Measurements from ENCODE around the gene GALNT14. TPM values are rescaled to one million over a fixed set of nuclear protein-coding genes. Genes with fewer than 3 reads are reported as not detected.

The GALNT14 gene
- total and polyA plus RNA-seq, 2 of the 8 experiments (the other 6 are each of a cell fraction or from before 2014, with no cell fraction given) = 13.0 to 13.7 TPM

DNA sequence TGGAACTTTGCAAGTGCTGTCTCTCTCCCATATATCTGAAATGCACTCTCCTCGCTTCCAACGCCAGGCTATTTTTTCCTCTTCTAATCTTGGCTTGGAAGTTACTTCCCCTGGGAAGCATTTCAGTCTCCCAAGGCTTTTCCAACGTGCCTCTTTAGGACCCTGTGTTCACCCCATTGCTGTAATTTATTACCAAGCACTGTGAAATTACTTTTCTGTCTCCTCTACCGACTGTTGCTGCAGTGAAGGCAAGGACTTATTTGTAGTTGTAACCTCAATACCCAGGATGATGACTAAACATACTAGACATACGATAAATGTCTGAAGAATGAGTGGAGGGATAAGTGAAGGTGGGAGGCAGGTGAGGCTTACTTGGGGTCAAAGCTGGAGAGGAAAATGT is 163.7 kb downstream of the GALNT14 start:
- no peaks in the 10 kb centered on the region for H3K36me3 ChIP-seq (ENCODE audit: control insufficient read depth in 2 of 4, insufficient read depth in 4 of 4, low read length in 3 of 4)
- no peak overlapping the region for H2BK120ac ChIP-seq (replicated peaks; ENCODE audit: low read depth, low read length)
- H2AFZ ChIP-seq (ENCODE audit: low read length) = no peak overlapping the region
- H3K79me2 ChIP-seq (ENCODE audit: control insufficient read depth in 1 of 2, insufficient read depth in 2 of 2, low read length in 2 of 2) = no peaks in the 10 kb centered on the region
- H3K4me3 ChIP-seq (ENCODE audit: extremely low read depth in 1 of 4, insufficient read depth in 2 of 4, low read depth in 3 of 4, low read length in 4 of 4) = no peak overlapping the region
- H3K23ac ChIP-seq (ENCODE audit: insufficient read length) = no peak overlapping the region
- H3K9me3 ChIP-seq (ENCODE audit: insufficient read depth in 2 of 2, low read depth in 1 of 2, low read length in 1 of 2) = peaks cover 5 to 8% of the 10 kb centered on the region in 2 experiments; a peak in 3 of 4 replicates
- H2BK5ac ChIP-seq (ENCODE audit: low read depth, low read length) = no peak overlapping the region
- no peaks in the 10 kb centered on the region for H3K4me1 ChIP-seq (replicated peaks in 1 of 4; ENCODE audit: control insufficient read depth in 3 of 4, insufficient read depth in 4 of 4, low read length in 3 of 4)
- H3K4ac ChIP-seq (replicated peaks; ENCODE audit: insufficient read length, low read depth, low read length) = no peak overlapping the region
- no peak for FAIRE-seq
- no peak overlapping the region for H3K14ac ChIP-seq (ENCODE audit: insufficient read length)
- no peak overlapping the region for H4K5ac ChIP-seq (ENCODE audit: insufficient read length, low read depth, low read length)
- no peaks in the 10 kb centered on the region; the same call in 1 of the 2 replicates for H3K79me1 ChIP-seq (ENCODE audit: low read depth, low read length)
- H3K56ac ChIP-seq (replicated peaks; ENCODE audit: insufficient read length, low read depth, low read length) = no peak overlapping the region
- no peak overlapping the region for H3K27ac ChIP-seq (ENCODE audit: low read depth, low read length)
- no peak overlapping the region for H3K9ac ChIP-seq (replicated peaks in 1 of 4; ENCODE audit: extremely low read depth in 1 of 4, low read depth in 3 of 4, low read length in 3 of 4)
- no peak for DNase-seq (ENCODE audit: low read depth in 1 of 2, low spot score in 2 of 2)
- H3K27me3 ChIP-seq (replicated peaks in 1 of 4; ENCODE audit: control insufficient read depth in 3 of 4, extremely low read depth in 1 of 4, insufficient read depth in 3 of 4, low read length in 3 of 4) = no peaks in the 10 kb centered on the region
- H2BK12ac ChIP-seq (ENCODE audit: low read depth, low read length) = no peak overlapping the region
- no peak overlapping the region for H3K4me2 ChIP-seq (ENCODE audit: insufficient read depth in 1 of 2, low read depth in 2 of 2, low read length in 2 of 2)
- H2BK15ac ChIP-seq (ENCODE audit: low read length) = no peak overlapping the region
- H4K91ac ChIP-seq (replicated peaks; ENCODE audit: insufficient read length, low read length) = no peak overlapping the region
- TF ChIP-seq BRCA1 (IDR thresholded peaks at IDR 0.05; ENCODE audit: low read depth, low read length) (no peak), PHF8 (conservative IDR thresholded peaks at IDR 0.05; ENCODE audit: low read depth, low read length) (no peak), FOSL1 (IDR thresholded peaks at IDR 0.05; ENCODE audit: insufficient read depth, low read depth, low read length) (no peak), SIN3A (conservative IDR thresholded peaks at IDR 0.05 in 1 of 2, IDR thresholded peaks at IDR 0.05 in 1 of 2; ENCODE audit: low read depth in 1 of 2, low read length in 2 of 2) (no peak), SRF (IDR thresholded peaks at IDR 0.05; ENCODE audit: low read depth, low read length) (no peak), GTF2F1 (IDR thresholded peaks at IDR 0.05; ENCODE audit: borderline replicate concordance, low read depth, low read length) (no peak), TEAD4 (IDR thresholded peaks at IDR 0.05; ENCODE audit: low read depth, low read length) (no peak), TAF7 (optimal IDR thresholded peaks at IDR 0.05; ENCODE audit: borderline replicate concordance, low read depth, low read length) (no peak)
- no peak overlapping the region for H3K18ac ChIP-seq (ENCODE audit: extremely low read depth, low read length)
- CTCF ChIA-PET (ENCODE audit: partially characterized antibody) = interaction anchor here (0.7 to 1.7 kb wide), 2 partner anchors 58 to 263 kb away, joined by 3 to 5 read pairs; no protein-coding TSS in a partner anchor
- no peak overlapping the region for H2AK5ac ChIP-seq (ENCODE audit: low read depth, low read length)
- no peaks in the 10 kb centered on the region for H4K20me1 ChIP-seq (replicated peaks in 1 of 2; ENCODE audit: control insufficient read depth in 1 of 2, insufficient read depth in 2 of 2, low read length in 2 of 2)
- POLR2A ChIA-PET (ENCODE audit: partially characterized antibody) = no interaction called here
- no peak overlapping the region for H2BK20ac ChIP-seq (ENCODE audit: low read length)
- no peaks in the 10 kb centered on the region for H3K23me2 ChIP-seq (ENCODE audit: low read depth, low read length)
- no peak overlapping the region for H4K8ac ChIP-seq (ENCODE audit: extremely low read depth, insufficient read depth, low read length)
- WGBS, 2 experiments (ENCODE audit: extremely low coverage in 1 of 2, insufficient coverage in 1 of 2, insufficient read length in 1 of 2, insufficient replicate concordance in 2 of 2, low coverage in 1 of 2, low lambda C conversion rate in 2 of 2, missing lambda C conversion rate in 1 of 2) = 89% methylated on average over 5 of the region's 5 CpGs; no CpG with 5 or more reads in 1 of the 2 experiments

All from H1 (cell line).